Amygdala (tissue), 56 donors: ENCODE results near the gene MARVELD1.

Experiments used
- DNase-seq, 56 donors: peaks; one replicate each; lab custom pipeline; 2025; lab: John Stamatoyannopoulos, UW

The MARVELD1 gene

DNA sequence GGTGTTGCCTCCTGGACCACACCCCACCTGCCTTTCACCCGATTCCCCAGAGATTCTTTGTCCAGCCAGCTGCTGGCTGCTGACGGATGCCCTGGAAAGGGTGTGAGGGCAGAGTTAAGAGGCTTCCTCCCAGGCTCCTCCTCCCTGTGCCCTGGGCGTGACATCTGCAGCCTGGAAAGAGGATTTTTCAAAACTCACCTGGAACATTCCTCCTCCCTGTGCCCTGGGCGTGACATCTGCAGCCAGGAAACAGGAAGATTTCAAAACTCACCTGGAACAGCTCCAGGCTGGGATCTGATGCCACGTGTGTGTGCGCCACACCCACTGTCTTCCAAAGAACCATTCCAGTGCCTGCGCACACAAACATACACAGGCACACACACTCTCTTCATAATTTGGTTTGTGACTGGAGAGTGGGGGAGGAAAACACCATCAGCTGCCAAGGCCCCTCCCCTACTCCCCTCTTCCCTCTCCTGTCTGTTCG is 5.2 kb downstream of the MARVELD1 start:
- DNase-seq = peak in 2 of 56 donors; percentile 14 to 40

DNA sequence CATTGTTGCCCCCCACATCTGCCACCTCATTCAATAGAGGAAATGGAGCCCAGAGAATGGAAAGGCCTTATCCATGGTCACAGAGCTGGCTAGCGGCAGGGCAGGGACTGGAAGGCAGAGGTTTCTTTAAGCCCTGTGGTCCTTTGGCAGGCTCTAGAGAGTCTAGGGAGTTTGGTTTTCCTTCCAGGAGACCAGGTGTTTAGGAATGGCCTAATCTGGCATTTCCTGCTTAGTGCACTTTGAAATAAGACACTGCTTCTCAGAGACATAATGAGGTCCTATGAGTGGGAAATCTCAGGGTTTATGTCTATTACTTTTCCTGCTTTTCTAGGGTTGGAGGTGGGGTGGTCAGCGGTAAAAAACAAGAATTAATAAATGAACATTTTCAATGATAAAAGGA is 6.1 kb downstream of the MARVELD1 start:
- no peak for DNase-seq

DNA sequence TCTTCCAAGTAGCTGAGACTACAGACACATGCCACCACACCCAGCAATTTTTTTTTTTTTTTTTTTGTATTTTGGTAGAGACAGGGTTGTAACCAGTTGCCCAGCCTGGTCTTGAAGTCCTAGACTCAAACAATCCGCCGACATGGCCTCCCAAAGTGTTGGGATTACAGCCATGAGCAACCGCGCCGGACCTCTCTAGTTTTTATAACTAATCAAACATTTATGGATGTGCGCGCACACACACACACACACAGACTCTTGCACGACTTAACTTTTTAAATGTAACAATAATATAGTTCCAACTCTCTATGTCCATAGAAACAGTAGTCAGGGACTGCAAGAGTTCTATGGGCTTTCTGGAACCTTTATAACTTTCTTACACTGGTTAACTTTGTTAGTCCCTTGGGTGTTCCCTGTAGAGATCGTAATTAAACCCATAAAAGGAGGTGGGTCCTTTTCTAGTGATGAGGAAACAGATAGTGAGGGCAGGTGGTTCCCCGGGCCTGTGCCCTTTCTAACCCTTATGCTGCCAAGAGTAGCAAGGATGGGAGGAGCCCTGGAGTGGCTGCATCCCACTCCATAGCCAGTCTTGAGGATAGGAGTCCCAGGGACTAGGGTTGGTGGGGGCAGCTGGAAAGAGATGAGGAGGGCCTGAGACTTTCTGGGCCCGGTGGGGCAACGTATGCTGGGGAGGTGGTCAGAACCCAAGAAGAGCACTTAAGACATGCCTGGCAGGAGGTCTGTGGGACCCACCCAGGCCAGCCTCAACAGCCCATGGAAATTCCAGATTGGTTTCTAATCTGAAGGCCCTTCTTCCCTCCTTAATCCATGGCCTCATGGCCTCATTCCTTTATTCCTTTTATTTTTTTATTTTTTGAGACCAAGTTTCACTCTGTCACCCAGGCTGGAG is 8.6 kb downstream of the MARVELD1 start:
- DNase-seq = no peak

DNA sequence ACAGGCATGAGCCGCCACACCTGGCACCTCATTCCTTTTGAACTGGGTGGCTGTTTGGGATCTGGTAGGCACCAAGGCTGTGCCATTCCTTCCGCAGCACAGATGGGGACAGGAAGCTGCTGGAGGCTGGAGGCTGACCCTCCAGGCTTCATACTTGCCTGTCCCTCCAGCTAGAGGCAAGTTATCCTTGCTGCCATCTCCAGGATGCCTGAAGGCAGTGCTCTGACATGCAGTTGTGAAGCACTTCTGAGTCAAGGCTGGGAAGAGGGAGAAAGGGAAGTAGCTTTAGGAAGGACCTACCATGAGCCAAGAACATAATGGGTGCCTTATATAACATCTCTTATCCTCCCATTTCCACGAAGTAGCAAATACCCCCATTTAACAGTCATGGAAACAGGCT is 9.5 kb downstream of the MARVELD1 start:
- no peak for DNase-seq

DNA sequence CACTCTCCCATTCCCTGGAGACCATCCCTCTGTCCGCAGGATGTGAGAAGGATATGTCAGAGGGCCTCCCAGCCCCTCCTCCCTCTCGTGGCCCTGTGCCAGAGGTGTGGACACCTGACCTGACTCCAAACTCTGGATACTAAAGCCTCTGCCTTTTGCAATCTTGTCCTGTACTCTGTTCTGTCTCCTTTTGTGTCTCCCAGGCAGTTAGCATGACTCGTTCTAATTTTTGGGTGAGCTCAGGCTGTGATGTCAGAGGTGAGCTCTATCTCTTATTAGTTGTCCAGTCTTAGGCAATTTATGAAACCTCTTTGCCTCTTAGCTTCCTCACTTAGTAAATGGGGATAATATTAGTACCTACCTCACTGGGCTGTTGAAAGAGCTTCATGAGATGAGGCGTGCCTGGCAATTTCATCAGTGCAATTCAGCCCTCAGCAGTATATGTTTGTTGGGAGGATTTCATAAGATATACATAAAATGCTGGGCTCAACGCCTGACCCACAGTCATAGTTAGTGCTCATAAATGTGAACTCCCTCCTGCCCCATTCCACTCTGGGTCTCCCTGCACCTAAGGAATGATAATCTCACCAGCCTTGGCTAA is 10.9 kb downstream of the MARVELD1 start:
- DNase-seq = no peak

DNA sequence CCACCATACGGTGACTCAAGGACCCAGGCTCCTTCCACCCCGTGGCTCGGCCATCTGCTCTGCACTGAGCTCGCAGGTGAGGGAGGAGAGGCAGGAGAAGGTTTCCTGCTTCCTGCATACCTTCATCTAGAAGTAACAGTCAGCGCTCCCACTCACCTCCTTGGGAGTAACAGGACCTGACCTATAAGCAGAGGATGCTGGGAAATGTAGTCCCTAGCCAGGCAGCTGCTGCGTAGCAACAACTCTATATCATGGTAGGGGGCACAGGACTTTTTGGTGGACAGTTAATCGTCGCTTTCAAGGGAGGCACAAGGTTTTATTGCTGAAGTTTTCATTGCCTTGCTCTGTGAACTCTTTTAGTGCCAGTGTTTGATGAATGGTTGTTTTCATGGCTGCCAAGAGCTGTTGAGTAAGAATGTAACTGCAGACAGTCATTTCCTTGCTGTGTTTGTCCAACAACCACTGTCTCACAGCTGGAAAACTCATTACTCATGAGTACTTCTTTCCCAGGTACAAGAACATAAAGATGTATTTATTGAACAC is 13.2 kb downstream of the MARVELD1 start:
- no peak for DNase-seq

DNA sequence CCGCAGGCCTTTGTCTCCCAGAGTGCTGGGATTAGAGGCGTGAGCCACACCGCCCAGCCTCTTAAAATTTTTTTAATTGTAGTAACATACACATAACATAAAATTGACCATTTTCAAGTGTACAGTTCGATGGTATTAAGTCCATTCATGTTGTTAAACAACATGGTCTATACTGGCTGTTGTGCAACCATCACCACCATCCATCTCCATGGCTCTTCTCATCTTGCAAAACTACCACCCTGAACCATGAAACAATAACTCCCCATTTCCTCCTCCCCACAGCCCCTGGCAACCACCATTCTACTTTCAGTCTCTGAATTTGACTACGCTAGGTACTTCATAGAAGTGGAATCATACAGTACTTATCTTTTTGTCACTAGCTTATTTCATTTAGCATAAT is 15.5 kb downstream of the MARVELD1 start:
- DNase-seq = no peak

DNA sequence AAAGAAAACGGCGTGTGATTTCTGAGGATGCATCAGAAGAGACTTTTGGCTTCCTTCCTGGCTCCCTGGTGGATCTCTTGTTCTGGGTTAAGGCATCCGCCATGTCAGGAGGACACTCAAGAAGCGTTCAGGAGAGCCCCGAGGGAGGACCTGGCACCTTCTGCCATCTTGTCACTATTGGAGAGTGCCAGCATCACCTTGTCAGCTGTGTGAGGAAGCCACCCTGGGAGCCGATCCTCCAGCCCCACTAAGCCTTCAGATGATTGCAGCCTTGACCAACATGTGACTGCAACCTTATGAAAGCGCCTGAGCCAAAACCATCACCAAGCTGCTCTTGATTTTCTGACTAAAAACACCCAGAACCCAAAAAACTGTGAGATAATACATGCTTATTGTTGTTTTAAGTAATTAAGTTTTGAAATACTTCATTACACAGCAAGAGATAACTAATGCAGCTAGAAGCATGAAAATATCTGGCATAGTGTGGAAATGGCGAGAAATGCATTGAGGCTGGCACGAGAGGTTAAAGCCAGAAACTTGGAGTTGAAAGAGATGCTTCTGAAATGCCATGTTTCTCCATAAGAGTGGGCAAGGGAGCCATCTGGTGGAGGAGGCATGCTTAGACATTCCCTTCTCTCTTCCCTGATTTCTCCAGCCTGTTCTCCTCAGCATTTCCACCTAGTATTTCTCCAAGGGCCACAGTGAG is 18.0 kb downstream of the MARVELD1 start:
- peak in 44 of 56 donors; percentile 2 to 86 (median 48) for DNase-seq

DNA sequence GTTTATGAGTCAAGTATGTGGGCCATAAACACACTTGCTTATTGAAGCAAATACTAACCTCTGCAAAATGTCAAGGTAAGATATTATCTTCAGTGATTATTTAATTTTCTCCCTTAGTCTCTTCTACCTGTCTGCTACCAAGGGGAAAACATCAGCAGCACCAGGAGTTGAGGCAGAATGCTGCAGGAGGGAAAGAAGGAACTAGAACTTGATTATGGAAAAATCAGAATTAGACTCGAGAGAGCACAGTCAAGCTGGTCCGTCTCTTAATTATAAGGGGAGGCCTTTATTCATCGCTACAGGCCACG is 18.5 kb downstream of the MARVELD1 start:
- no peak for DNase-seq

DNA sequence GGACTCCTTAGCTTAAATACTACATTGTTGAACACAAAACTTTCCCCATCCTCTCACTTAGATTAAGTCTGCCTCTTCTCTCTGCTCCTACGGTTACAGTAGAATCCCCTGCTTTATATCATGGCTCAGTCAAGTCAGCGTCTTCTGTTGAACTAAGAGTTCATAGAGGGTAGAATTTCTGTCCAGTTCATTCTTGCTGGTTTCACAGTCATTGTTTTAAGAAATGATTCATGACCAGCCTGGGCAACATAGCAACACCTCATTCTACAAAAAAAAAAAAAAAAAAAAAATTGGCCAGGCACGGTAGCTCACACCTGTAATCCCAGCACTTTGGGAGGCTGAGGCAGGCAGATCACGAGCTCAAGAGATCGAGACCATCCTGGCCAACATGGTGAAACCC is 19.7 kb downstream of the MARVELD1 start:
- no peak for DNase-seq

DNA sequence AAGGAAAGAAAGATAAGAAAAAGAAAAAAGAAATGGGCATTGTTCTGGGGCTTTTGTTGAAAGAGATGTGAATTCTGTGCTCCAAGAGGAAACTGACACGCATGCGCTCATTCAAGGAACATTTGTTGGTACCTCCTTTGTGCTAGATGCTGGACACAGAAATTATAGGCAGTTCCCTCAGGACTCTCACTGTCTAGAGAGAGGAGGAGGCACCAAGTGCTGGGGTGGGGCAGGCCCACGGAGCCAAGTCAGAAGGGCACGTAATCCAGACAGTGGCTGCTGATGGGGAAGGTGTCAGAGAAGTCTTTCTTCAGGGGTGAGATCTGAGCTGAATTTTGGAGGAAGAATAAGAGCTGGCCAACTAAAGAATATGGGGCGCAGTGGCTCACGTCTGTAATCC is 20.5 kb downstream of the MARVELD1 start:
- no peak for DNase-seq

DNA sequence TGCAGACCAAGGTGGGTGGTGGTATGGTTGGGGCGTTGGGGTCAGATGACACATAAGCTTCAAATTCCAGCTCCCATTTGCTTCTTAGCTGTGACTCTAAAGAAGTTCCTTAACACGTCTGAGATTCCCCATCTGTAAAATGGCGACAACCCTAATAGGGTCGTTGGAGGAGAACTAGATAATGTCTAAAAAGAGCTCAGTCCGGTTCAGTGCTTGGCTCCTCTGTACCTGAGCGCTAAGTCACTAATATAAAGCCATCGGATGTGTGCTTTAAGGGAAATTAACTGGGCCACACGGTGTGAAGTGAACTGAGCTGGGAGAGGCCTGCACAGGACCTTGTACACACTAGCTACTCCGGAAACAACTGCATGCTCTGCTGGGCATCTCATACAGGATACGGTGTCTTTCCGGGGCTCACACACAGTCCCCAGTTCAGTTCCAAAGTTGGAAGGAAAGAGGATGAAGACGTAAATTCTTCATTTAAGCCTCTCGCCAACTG is 22.9 kb downstream of the MARVELD1 start:
- DNase-seq = no peak

DNA sequence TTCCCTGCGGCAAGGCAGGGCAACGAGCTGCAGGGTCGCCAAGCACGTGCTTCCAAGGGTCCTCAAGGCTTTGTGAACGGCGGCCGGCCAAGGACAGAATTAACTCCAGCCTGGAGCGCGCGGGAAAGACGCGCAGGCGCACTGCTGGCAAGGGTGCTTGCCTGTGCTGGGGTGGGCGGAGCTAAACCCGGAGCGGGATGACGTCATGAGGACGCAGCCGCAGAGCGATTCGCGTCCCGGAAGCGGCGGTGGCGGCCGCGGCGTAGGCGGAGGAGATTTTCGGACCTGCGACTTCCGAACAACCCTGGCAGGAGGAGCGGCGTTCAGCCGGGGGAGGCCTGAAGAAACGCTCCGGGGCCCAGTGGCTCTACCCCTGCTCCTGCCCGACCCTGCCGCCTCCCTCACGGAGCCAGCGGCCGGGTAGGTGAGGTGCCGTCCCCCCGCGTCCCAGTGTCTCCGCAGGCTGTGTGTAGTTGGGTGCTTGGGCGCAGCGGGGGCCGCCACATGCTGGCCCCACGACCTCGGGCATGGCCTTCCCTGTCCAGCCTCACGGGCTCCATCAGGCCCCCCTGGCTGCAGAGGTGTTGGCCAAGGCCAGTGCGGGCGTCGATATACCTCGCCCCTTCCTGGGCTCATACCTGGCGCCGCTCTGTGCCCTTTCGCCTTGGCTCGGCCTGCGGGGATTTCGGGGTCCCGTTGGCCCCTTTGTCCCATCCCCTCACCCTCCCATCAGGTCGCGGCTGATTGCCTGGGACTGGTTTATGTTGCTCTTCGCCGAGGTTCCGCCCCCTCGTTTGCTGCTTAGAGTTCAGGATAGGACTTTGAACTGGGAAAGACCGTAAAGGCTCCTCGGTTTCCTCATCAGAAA is 23.6 kb downstream of the MARVELD1 start, which contains the start of gene ZFYVE27:
Gene ZFYVE27 (plus strand): TSS at position 227 of the 868 bp plus-strand sequence. CDS start 1,350 bp downstream, outside the sequence.
- DNase-seq = peak; percentile 35 to 95 (median 88)

DNA sequence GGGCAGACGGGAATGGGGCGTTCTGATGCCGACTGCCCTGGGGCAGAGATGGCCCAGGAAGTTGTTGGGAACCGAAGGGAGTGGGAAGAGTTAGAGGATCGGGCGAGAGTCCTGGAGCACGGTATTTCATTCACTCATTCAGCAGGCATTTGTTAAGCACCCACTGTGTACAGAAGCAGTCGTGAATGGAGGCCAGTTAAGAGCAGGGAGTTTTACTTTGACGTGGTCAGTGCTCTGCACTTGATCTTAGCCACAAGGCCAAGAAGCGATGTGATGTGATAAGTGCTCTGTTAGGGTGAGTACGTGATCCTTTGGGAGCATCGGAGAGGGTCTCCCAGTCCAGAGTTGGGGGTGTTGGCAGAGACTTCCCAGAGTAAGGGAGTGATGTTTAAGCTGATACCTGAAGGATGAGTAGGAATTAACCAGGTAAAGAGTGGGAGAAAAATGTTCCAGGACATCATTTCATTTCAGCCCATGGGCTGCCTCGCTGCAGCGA is 24.3 kb downstream of the MARVELD1 start:
- DNase-seq = no peak

DNA sequence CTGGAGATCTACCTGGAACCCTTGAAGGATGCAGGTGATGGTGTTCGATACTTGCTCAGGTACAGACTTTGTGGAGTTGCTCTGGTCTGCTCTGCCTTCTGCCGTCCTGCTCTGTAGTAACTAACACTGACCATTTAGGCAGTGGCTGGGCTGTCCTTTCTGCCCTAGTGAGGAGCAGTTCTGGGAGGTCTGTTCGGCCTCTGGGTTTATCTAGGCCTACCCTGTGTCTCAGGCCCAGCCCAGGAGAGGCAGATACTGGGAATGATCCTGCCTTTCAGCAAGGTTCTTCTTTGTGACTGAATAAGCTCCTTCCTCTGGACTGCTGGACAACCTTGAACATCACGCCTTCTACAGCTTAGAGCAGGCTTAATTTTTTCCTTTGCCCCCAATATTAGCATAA is 25.1 kb downstream of the MARVELD1 start:
- no peak for DNase-seq

DNA sequence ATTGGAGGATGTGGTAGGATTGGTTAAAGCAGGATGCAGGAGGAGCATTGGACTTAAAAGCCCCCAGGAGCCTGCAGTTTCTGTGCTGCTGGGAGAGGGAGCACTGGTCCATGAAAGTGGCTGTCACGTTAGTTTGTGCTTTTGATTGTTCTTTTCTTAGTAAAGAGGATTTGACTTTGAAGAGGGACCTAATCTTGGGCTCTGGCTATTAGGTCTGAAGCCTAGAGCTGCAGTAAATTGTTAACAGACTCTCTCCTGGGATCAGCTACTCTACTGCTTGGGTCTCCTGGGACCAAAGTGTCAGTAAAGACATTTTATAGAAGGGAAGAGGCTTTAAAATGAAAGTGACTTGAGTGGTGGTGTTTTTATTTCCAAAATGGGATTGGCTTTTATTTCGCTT is 27.1 kb downstream of the MARVELD1 start:
- no peak for DNase-seq

DNA sequence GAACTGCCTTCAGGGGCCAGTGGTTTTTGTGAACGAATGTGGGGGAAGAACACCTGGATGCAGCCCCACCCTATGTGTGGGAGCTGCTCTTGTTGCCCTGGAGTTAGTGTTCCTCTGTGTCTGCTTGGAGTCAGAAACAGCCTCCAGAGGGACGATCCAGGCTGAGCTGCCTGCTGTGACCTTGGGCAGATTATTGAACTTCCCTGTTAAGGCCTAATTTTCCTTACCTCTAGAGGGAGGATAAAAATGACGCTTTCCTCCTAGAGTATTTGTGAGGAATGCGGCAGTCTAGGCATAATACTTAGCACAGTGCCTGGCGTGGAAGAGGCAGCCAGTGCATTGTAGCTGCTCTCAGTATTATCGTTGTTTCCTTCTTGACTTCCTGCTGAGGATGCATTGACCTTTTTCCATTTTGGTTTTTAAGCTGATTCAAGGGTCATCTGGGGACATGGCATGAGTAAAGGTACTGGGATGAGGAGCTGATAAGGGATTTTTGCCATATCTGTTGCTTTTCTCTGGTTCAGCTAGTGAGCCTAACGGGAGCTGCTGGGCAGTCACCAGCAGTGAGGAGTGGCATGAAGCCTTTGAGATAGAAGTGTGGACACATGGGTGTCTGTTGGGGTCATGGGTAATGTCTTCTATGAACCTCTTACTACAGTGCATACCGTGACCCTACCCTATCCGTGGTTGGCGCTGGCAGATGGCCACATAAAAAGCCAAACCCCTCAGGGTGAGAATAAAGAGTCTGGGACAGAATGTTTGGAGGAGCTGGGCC is 29.8 kb downstream of the MARVELD1 start:
- DNase-seq = no peak

DNA sequence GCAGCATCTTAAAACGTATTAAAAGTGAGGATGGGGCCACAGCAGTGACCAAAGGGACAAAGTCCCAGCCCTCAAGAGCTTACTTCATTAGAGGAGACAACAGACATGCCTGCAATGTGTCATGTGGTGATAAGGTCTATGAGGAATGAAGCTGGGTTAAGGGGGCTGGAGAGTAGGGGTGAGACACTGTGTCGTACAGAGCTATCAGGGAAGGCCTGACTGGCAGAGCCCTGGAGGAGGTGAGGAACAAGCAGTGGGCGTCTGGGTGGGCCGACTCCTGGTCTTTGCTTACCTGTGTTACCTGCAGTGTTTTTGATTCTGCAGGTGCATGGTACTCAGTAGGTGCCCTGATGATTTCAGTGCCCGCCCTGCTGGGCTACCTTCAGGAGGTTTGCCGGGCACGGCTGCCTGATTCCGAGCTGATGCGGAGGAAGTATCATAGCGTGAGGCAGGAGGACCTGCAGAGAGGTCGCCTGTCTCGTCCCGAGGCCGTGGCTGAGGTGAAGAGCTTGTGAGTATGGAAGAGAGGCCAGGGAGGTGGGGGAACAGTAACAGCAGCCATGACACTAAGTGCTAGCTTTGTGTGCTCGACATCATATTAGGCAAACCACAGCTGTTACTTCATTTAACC is 31.0 kb downstream of the MARVELD1 start:
- no peak for DNase-seq
